Kidney (tissue), 14 donors: ENCODE results near the gene HRNR. TPM values are rescaled to one million over a fixed set of nuclear protein-coding genes. Genes with fewer than 3 reads are reported as not detected.

Experiments
- DNase-seq, 5 donors: peaks; one replicate each; pipeline ENCODE4 v3.0.0-alpha.2; 2013 to 2020
- FAIRE-seq: peaks from 2 replicates; lab custom pipeline; 2012; peaks lifted over from hg19 to GRCh38; lab: Jason Lieb, UNC
- H3K27ac ChIP-seq, 2 donors: one replicate each; pipeline ENCODE4 v1.7.0; 2013; ENCODE audit warnings: low read depth in 2 of 2, low read length in 2 of 2, inconsistent platforms in 1 of 2
- H3K27me3 ChIP-seq: one replicate; pipeline ENCODE4 v1.7.1; 2013; ENCODE audit warnings: low read length, inconsistent platforms; ENCODE audit not compliant: control insufficient read depth, insufficient read depth
- H3K36me3 ChIP-seq, 3 donors: one replicate each; pipeline versions ENCODE4 v1.7.0 to v1.7.1; 2013; ENCODE audit warnings: low read length in 3 of 3, control low read depth in 1 of 3, inconsistent platforms in 1 of 3; ENCODE audit not compliant: insufficient read depth in 3 of 3, control insufficient read depth in 2 of 3
- H3K4me1 ChIP-seq, 3 donors: one replicate each; pipeline versions ENCODE4 v1.7.0 to v1.7.1; 2013; ENCODE audit warnings: low read length in 3 of 3, inconsistent platforms in 1 of 3, low read depth in 1 of 3; ENCODE audit not compliant: control insufficient read depth in 2 of 3, insufficient read depth in 2 of 3
- H3K4me3 ChIP-seq, 3 donors: one replicate each; pipeline versions ENCODE4 v1.7.0 to v1.8.1; 2013; ENCODE audit warnings: low read length in 3 of 3, control low read depth in 1 of 3, inconsistent platforms in 1 of 3
- H3K9ac ChIP-seq, 3 donors: one replicate each; pipeline versions ENCODE4 v1.7.0 to v1.7.1; 2013; ENCODE audit warnings: low read length in 3 of 3, control low read depth in 1 of 3, inconsistent platforms in 1 of 3
- H3K9me3 ChIP-seq, 3 donors: one replicate each; pipeline versions ENCODE4 v1.7.0 to v1.7.1; 2013; ENCODE audit warnings: low read length in 3 of 3, control low read depth in 1 of 3, inconsistent platforms in 1 of 3; ENCODE audit not compliant: control insufficient read depth in 2 of 3, insufficient read depth in 1 of 3
- CTCF ChIP-seq: IDR thresholded peaks from 3 replicates; pipeline ENCODE4 v1.5.1; 2012; ENCODE audit warnings: mild to moderate bottlenecking, moderate library complexity, borderline replicate concordance; ENCODE audit not compliant: insufficient read depth; ENCODE audit errors: extremely low read depth
- intact Hi-C: fragments of 100-400 bp; cut with DNase I; formaldehyde crosslinking; loops from one replicate; pipeline ENCODE4 v1.11.1; 2022
- polyA plus RNA-seq: library from polyadenylated mRNA; stranded (reverse); fragments of 350-450 nt; fragmentation: Illumina TruSeq; extraction: RNeasy Lipid Tissue Mini Kit (QIAGEN cat#74804); gene quantifications from one replicate; pipeline ENCODE4 v1.2.3, GENCODE V29; 2014; ENCODE audit warnings: low read depth, low replicate concordance; ENCODE audit not compliant: insufficient read depth
- total RNA-seq: library from RNA; stranded (reverse); fragmentation: NEBNext Ultra II Directional; extraction: Animal tissue kit (Norgen Biotek cat#: 25700); gene quantifications from one replicate; pipeline ENCODE4 v1.2.1, GENCODE V29; 2021
- donor health status: control.
- donor health status: control.
- donor health status: control.
- donor health status: control.
- donor health status: control.
- donor health status: DM: yes; HTN: yes; CAD: no.
- donor health status: Normal renal cell carcinoma (clear cell type).

The HRNR gene
- total and polyA plus RNA-seq, 2 donors from 2014 or later, result not detected

GRCh38 chr1:152247316-152247715 lies 23.3 kb upstream of the HRNR start:
- no peak for TF ChIP-seq CTCF
- H3K27ac ChIP-seq, result no peak overlapping the region
- no peaks in the 10 kb centered on the region for H3K4me1 ChIP-seq
- FAIRE-seq (no peak), DNase-seq (no peak)
- no peak overlapping the region for H3K9ac ChIP-seq
- intact Hi-C loops, result no loop called here
- H3K27me3 ChIP-seq, result no peaks in the 10 kb centered on the region
- no peaks in the 10 kb centered on the region for H3K9me3 ChIP-seq
- H3K4me3 ChIP-seq, result no peak overlapping the region
- H3K36me3 ChIP-seq, result no peaks in the 10 kb centered on the region

GRCh38 chr1:152244576-152245273 lies 20.7 kb upstream of the HRNR start:
- no peaks in the 10 kb centered on the region for H3K9me3 ChIP-seq
- no peak for TF ChIP-seq CTCF
- no peak overlapping the region for H3K27ac ChIP-seq
- H3K27me3 ChIP-seq, result no peaks in the 10 kb centered on the region
- DNase-seq (no peak), FAIRE-seq (no peak)
- no peaks in the 10 kb centered on the region for H3K4me1 ChIP-seq
- H3K36me3 ChIP-seq, result no peaks in the 10 kb centered on the region
- no peak overlapping the region for H3K9ac ChIP-seq
- intact Hi-C loops, result no loop called here
- no peak overlapping the region for H3K4me3 ChIP-seq

- FAIRE-seq, result no peak
- intact Hi-C loops, result no loop called here
Observed at GRCh38 chr1:152237093-152237492, 13.1 kb upstream of the HRNR start.

More at GRCh38 chr1:152237093-152237492, 13.1 kb upstream of the HRNR start:
- Histone ChIP-seq H3K4me1 (no peaks in the 10 kb centered on the region), H3K27me3 (no peaks in the 10 kb centered on the region), H3K36me3 (no peaks in the 10 kb centered on the region), H3K4me3 (no peak overlapping the region), H3K27ac (no peak overlapping the region), H3K9me3 (no peaks in the 10 kb centered on the region), H3K9ac (no peak overlapping the region)
- DNase-seq, result no peak
- no peak for TF ChIP-seq CTCF
